Measurements from ENCODE around the gene TSPAN15. TPM values are rescaled to one million over a fixed set of nuclear protein-coding genes. Genes with fewer than 3 reads are reported as not detected.

Gene TSPAN15
- total RNA-seq, 1 experiment from 2014 or later: 7.7 TPM

DNA sequence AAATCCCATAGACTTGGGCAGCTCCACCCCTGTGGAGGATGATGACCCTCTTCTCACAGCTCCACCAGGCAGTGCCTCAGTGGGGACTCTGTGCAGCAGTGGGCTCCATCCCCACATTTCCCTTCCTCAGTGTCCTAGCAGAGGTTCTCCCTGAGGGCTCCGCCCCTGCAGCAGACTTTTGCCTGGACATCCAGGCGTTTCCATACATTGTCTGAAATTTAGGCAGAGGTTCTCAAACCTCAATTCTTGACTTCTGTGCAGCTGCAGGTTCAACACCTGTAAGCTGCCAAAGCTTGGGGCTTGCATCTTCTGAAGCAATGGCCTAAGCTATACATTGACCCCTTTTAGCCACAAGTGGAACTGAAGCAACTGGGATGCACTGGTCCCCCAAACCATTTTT lies 90.2 kb downstream of the TSPAN15 start:
- peaks cover 17% of the 10 kb centered on the region for H3K9me3 ChIP-seq (ENCODE audit: control insufficient read depth, low read depth, low read length)
- Mint-ChIP-seq H3K4me3 (no peak overlapping the region), H3K9me3 (peaks cover 44 to 47% of the 10 kb centered on the region in 2 experiments), H3K27ac (no peak overlapping the region), H3K4me1 (peaks cover 3 to 19% of the 10 kb centered on the region in 2 experiments; a peak in 3 of 4 replicates), H3K27me3 (ENCODE audit: low read depth) (peaks cover 62% of the 10 kb centered on the region), H3K36me3 (ENCODE audit: insufficient read depth in 1 of 3, low read depth in 3 of 3) (peaks cover 21 to 40% (median 22%) of the 10 kb centered on the region in 3 experiments)
- H3K4ac ChIP-seq (ENCODE audit: low read depth, low read length): no peak overlapping the region
- H3K4me2 ChIP-seq (ENCODE audit: insufficient read depth, insufficient read length, low read length): no peak overlapping the region
- H3K23me2 ChIP-seq (ENCODE audit: insufficient read length, low read depth, low read length, poor library complexity, severe bottlenecking): no peaks in the 10 kb centered on the region
- H4K91ac ChIP-seq (ENCODE audit: insufficient read length, low read depth, low read length): no peak overlapping the region
- H2BK20ac ChIP-seq (ENCODE audit: low read depth, low read length, poor library complexity, severe bottlenecking): no peak overlapping the region
- H2BK12ac ChIP-seq (ENCODE audit: insufficient read length, low read depth, low read length): no peak overlapping the region
- no peaks in the 10 kb centered on the region for H4K20me1 ChIP-seq (ENCODE audit: control insufficient read depth, insufficient read depth, insufficient read length)
- H3K79me2 ChIP-seq (ENCODE audit: insufficient read depth, low read length): no peaks in the 10 kb centered on the region
- H3K4me1 ChIP-seq (ENCODE audit: insufficient read depth, low read length): no peaks in the 10 kb centered on the region
- H3K9ac ChIP-seq (ENCODE audit: extremely low read depth, insufficient read length, low read length): no peak overlapping the region
- no peak for DNase-seq
- H3K27me3 ChIP-seq (ENCODE audit: insufficient read depth, low read length): no peaks in the 10 kb centered on the region
- no peak overlapping the region for H4K8ac ChIP-seq (replicated peaks; ENCODE audit: insufficient read length, low read depth, low read length)
- WGBS (ENCODE audit: extremely low coverage, insufficient read length, low lambda C conversion rate): no CpG with 5 or more reads among the region's 2 CpGs
- H4K5ac ChIP-seq (ENCODE audit: insufficient read length, low read depth, low read length): no peak overlapping the region
- no peak overlapping the region for H3K27ac ChIP-seq (ENCODE audit: insufficient read length, low read depth, low read length)
- H3K56ac ChIP-seq (ENCODE audit: insufficient read length, low read depth, low read length): no peak overlapping the region
- H2BK120ac ChIP-seq (ENCODE audit: low read depth, low read length, poor library complexity, severe bottlenecking): no peak overlapping the region
- TF ChIP-seq, protein P1, sequence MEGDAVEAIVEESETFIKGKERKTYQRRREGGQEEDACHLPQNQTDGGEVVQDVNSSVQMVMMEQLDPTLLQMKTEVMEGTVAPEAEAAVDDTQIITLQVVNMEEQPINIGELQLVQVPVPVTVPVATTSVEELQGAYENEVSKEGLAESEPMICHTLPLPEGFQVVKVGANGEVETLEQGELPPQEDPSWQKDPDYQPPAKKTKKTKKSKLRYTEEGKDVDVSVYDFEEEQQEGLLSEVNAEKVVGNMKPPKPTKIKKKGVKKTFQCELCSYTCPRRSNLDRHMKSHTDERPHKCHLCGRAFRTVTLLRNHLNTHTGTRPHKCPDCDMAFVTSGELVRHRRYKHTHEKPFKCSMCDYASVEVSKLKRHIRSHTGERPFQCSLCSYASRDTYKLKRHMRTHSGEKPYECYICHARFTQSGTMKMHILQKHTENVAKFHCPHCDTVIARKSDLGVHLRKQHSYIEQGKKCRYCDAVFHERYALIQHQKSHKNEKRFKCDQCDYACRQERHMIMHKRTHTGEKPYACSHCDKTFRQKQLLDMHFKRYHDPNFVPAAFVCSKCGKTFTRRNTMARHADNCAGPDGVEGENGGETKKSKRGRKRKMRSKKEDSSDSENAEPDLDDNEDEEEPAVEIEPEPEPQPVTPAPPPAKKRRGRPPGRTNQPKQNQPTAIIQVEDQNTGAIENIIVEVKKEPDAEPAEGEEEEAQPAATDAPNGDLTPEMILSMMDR (conservative IDR thresholded peaks at IDR 0.05): no peak
- H3K23ac ChIP-seq (ENCODE audit: insufficient read length, low read depth, low read length): no peak overlapping the region
- H3K79me1 ChIP-seq (ENCODE audit: insufficient read depth, low read depth, low read length, poor library complexity, severe bottlenecking): no peaks in the 10 kb centered on the region
- no peak overlapping the region for H3T11ph ChIP-seq (ENCODE audit: low read length)
- H2BK15ac ChIP-seq (ENCODE audit: low read depth, low read length): no peak overlapping the region
- no peak overlapping the region for H2AK5ac ChIP-seq (ENCODE audit: insufficient read length, low read length)
- H2BK5ac ChIP-seq (ENCODE audit: insufficient read length, low read length): no peak overlapping the region
- H3K14ac ChIP-seq (ENCODE audit: insufficient read depth, low read length): no peak overlapping the region
- H2AFZ ChIP-seq (ENCODE audit: low read length): no peak overlapping the region
- H3K18ac ChIP-seq (ENCODE audit: insufficient read length, low read depth, low read length): no peak overlapping the region

Measured in H9 (cell line).